Left ventricle myocardium superior (tissue), 1 donor: ENCODE measurements around the gene NAA20. TPM values are rescaled to one million over a fixed set of nuclear protein-coding genes. Genes with fewer than 3 reads are reported as not detected.

Source experiments
- ATAC-seq: fragments of 200-7000 bp; cut with Tn5 transposase; one replicate; pipeline ENCODE4 v1.9.1; 2020; ENCODE audit warnings: mild to moderate bottlenecking, moderate library complexity
- DNase-seq: peaks from one replicate; pipeline ENCODE4 v3.0.0-alpha.2; 2020
- intact Hi-C: fragments of 100-400 bp; cut with micrococcal nuclease; formaldehyde crosslinking; loops from one replicate; pipeline ENCODE4 v1.11.0; 2022
- total RNA-seq: library from RNA; stranded (reverse); fragmentation: NEBNext Ultra II Directional; extraction: Animal tissue kit (Norgen Biotek cat#: 25700); gene quantifications from one replicate; pipeline ENCODE4 v1.2.1, GENCODE V29; 2021
- donor health status: DM: no; HTN: yes; CAD: no; lungs with severe emphysema.

NAA20 gene
- total RNA-seq, 1 donor from 2014 or later, result 65.0 TPM

DNA sequence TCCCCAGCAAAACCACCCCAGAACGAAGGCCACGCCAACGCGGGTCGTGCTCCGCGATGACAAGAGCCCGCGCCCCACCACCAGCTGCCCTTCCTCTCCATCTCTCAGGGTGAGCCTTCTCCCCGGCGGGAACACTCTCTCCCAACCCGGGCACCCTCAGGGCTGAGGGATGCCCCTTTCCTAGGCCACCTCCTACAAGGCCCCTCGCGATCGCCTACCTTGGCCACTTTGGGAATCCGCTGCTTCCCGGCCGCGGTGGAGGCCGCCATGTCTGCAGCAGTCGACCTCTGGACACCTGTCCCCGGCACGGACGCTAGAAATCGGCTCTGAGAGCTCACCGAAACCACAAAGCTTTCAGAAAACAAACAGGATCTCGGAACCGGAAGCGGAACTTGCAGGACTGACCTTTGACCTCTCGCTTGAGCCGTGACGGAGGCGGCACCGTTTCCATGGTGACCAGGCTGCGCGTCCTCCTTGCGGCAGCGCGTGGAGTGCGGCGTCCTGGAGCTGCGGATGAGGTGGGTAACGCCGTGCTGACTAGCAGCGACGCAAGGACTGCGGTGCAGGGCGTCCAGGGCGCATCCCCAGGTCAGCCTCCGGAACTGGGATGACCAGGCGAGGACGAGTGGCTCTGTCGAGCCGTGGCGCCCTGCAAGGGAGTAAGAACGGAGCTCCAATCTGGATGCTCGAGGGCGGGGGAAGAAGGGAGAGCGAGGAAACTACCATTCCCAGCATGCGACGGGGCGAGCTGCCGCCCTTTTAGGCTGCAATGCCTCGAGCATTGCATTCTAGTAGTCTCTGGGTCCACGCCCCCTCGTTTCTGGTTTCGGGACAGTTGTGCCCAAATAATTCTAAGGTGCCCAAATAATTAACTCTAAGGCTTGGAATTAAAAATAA, 35.2 kb downstream of the NAA20 start, which contains the start of the genes CFAP61 and CRNKL1:
Gene CFAP61 (plus strand): TSS at position 459 of the 897 bp plus-strand sequence. CDS start 4,122 bp downstream, outside the sequence.
Gene CRNKL1 (minus strand): TSS at position 393 of the 897 bp plus-strand sequence. CDS start 124 bp downstream, at position 269.
- intact Hi-C loops, result no loop called here
- DNase-seq (peak; percentile 98), ATAC-seq (peak; percentile 99)

DNA sequence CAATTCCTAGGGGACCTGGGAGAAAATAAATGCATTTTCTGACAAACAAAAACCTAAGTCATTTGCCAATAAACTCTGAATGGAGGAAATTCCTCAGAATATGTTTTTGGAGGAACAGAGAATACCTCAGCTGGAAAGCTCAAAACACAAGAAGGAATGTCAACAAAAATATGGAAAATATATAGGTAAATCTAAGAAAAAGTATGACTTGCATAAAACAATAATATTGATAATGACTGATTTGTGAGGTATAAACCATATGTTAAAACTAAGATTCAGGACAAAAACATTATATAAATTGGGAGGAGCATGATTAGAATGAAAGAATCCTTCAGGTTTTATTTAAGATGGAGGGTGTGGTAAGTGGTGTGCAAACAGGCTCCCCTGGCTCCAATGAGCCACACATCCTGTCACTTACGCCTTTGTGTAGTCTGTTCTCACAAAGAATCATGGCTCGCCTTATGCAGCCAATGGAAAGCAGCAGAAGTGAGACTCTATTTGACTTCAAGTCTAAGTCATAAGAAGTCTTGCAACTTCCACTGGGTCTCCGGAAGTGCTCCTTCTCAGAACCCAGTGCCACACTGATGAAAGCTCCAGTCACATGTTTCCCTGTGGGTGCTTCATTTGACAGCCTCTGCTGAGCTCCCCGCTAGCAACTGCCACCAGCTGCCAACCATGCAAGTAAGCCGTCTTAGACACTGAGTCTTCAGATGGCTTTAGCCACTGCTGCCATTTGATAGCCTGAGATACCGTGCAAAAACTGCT, 43.3 kb downstream of the NAA20 start:
- DNase-seq, result no peak
- no peak for ATAC-seq
- intact Hi-C loops, result no loop called here

DNA sequence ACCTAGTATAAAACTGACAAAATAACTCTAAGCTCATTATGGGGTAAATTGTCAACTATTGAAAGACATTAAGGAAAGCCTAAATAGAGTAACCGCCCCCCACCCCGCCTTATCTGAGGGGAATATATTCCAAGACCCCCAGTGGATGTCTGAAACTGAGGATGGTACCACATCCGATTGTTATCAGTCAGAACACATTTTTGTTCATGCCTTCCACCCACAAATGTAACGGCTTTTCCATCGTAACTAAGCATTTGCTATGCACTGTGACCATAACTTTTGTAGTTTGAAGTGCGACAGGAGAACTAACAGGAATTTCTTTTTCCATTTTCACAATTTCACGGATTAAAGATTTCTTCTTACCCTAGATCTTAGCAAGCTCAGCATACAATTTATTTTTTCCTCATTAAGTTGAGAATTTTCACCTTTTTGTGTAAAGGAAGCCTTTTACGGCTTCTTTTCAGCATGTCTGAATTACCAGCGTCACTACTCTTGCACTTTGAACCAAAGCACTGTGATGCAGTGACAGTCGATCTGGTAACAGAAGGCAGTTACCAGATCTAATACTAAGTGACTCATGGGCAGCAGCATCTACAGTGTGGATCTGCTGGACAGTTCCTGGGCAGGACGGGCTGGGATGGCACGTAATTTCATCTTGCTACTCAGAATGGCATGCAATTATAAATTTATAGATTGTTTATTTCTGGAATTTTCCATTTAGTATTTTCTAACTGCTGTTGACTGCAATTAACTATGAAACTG, 47.0 kb downstream of the NAA20 start:
- no peak for ATAC-seq
- intact Hi-C loops, result no loop called here

DNA sequence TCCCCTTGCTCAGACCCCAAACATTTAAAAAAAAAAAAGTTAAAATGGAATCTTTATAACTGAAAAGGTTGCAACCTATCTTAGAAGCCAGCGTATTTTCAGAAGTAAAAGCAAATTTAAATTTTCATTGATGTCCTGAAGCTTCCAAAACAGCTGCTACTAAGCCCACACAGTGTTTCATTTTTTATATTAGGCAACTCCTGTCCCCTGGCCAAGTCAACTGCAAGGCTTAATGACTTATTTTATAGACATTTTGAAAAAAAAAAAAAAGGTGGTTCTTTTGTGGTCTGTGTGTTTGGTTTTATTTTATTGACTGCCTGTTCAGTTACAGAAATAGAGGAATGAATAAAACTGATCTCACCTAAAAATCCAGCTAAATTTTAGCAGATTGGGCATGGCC, 48.2 kb downstream of the NAA20 start:
- ATAC-seq, result no peak
- intact Hi-C loops, result no loop called here

More for the DNA sequence above, 47.0 kb downstream of the NAA20 start:
- DNase-seq, result no peak

DNA sequence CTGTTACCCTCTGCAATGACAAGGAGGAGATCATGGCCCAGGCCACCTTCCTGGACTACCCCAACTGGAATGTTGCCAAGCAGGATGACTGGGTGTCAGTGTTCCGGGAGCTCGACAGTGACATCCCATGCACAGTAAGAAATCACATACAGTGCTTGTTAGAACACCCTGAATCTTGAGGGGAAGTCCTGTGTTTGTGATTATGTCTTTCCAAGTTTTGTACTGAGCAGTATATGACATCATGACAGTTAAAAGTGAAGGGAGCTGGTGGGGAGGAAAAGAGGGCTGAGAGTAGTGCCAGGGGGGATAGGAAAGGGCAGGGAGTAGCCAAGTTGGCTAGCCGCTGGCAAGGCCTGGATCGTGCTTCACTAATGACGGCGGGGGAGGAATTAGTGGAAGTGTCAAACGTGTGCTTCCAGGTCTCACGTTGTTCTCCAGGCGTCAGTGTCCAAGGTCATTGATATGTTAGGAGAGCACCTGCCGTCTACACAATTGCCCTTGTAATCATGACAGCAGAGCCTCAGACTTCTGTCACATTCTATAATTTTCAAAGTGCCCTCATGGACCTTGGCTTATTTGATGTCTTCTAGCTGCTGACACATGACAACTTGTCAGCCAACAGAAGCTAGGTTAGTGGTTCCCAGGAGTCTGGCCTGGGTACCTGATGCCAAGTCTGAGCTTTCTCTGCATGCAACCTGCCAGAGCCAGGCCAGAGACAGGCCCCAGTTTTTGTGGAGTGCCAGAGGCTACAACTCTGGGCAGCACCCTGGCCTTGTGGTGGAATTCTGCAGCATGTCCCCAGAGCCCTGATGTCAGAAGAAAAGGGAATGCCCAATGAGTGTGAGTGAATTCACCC, 53.9 kb downstream of the NAA20 start:
- intact Hi-C loops, result no loop called here
- DNase-seq (peak; percentile 36), ATAC-seq (peak; percentile 89)

More for the DNA sequence above, 48.2 kb downstream of the NAA20 start:
- DNase-seq, result no peak

DNA sequence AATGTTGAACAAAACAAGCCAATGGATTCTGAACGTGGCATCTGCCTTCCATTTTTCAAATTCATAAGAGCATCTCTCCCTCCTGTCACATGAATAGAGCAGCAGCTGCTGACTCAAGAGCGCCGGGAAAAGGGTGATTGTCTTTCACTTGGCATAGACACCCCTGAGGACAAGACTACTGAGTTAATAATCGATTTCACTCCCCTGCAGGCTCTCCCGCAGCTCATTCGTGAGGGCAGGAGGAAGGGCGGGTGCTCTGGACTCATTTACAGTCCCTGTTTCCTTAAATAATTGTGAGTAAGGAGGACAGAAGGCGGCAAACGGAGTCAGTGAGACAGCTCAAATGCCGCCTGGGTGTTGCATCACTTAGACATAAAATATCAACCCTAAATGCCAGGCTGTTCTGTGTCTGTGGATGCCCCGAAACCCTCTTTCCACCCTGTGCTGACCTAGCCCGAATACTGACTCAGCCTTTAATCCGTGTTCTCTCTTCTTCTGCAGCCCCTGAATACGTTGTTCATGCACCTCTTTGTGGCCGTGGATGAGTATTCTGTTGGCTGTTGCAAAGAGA, 56.7 kb downstream of the NAA20 start:
- no peak for DNase-seq
- intact Hi-C loops, result no loop called here
- ATAC-seq, result no peak

DNA sequence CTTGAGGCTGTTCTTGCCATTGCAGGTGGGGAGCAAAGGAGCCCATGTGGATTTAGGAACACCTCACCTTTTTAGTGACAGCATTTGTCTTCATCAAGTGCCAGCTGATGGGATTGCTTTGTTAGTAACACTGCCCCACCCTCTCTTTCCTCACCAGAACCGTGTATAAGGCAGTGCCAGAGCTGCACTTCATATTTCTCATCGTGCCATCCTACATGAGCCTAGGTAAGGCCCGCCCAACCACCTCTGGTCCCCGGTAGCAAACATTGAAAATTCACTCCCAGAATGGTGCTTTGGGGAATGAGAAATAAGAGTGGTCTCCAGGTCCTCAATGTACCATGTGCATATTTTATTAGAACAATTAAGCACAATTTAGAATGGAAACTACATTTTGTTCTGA, 57.9 kb downstream of the NAA20 start:
- intact Hi-C loops, result no loop called here
- DNase-seq, result no peak
- no peak for ATAC-seq

DNA sequence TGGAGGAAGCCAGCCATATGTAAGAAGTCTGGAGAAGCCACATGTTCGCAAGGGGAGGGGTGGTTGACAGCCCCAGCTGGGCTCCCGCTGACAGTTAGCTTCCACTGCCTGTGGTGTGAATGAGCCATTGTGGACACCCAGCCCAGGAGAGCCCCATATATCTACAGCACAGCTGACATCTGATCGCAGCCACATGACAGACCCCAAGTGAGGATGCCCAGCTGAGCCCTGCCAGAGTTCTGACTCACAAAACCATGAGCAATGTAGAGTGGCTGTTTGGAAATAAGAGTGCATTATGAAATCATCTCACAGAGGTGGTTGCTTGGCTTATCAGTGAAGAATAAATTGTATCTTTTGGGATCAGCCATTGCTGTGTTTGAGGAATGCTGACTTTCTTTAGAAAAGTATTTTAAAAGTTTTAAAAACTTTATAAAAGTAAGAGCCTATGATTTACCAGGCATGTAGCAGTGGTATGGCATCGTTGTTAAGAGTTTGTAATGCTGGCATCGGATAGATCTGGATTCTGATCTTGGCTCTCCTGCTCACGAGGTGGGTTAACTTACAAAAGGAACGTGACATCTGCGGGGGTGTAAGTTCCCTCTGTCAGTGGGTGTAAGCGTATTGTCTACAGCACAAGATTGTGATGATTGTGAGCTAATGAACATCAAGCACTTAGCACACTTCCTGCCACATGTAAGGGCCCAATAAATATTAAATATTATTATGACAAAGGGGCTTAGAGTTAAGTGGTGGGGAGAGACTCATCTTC, 59.3 kb downstream of the NAA20 start:
- DNase-seq (no peak), ATAC-seq (no peak)
- intact Hi-C loops, result no loop called here

DNA sequence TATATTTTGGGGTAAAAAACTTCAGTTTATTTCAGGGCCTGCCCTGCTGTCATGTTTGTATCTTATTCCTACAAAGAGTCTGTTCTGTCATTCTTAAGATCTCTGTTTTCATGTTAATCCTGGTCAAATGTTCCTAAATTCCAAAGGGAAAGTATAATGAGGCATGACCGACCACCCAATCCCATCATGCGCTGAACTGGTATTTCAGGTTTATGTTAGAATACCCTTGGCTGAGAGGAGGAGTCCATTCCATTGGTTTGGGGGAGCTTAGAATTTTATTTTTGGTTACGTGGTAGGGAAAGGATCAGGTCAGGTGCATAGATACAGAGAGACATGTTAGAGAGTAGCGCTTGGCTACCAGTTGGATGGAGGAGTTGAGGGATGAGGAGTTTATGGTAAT, 60.9 kb downstream of the NAA20 start:
- DNase-seq, result no peak
- ATAC-seq, result no peak
- intact Hi-C loops, result no loop called here

DNA sequence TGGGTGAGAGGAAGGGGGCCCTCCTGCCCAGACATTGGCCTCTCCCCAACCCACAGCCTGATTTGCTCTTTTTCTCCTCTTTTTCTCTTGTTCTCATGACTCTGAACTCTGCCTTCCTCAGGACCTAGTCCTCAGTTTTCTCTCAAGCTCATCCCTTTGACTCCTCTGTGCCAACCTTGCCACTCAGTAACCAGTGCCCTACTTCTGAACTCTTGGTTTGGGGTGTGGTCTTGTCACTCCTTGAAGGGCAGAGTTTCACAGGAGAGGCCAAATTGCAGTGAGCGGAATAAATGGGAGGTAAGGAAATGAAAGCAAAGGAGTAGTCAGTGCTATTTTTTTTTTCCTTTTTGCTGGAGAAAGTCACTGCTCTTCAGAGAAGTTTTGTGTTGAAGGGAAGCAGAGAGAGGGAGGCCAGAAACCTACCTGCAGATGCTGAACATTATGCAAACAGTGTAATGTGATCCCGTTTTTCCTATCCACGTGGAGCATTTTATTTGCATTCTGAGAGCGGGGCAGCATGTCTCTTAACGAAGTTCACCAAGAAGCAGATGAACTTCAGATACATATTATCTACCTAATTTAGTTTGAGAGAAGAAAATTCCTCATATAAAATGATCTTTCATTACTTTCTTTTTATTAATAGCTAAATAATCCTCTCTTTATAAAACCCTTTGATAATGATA, 62.1 kb downstream of the NAA20 start:
- intact Hi-C loops, result no loop called here
- no peak for ATAC-seq
- DNase-seq, result no peak

Other genes starting within 250 kb of the NAA20 start
- 17.6 TPM for gene CRNKL1, start 35.1 kb downstream of the NAA20 start, total RNA-seq
- 23.8 TPM for gene CFAP61, start 35.2 kb downstream of the NAA20 start, total RNA-seq